ENCODE measurements around the gene NLGN3. TPM values are rescaled to one million over a fixed set of nuclear protein-coding genes. Genes with fewer than 3 reads are reported as not detected.

NLGN3 gene
- total RNA-seq, 2 experiments from 2014 or later, result 0.57 to 1.3 TPM

- intact Hi-C loops (cut with micrococcal nuclease; ENCODE audit: unreplicated experiment), result loop anchor here (2.0 to 5.0 kb wide), 2 partner anchors 129 to 156 kb away; no protein-coding TSS in a partner anchor
- Histone ChIP-seq H3K36me3 (ENCODE audit: insufficient read depth, low read length) (peaks cover 63% of the 10 kb centered on the region), H3K4me2 (ENCODE audit: low read length) (no peak overlapping the region), H3K27ac (ENCODE audit: low read depth, low read length, poor library complexity, severe bottlenecking) (no peak overlapping the region), H3K4me3 (ENCODE audit: low read depth, low read length, poor library complexity, severe bottlenecking) (no peak overlapping the region), H3K4me1 (ENCODE audit: insufficient read depth, low read length, poor library complexity, severe bottlenecking) (no peaks in the 10 kb centered on the region), H3K79me2 (ENCODE audit: insufficient read depth, low read depth, low read length) (no peaks in the 10 kb centered on the region), H3K9me2 (ENCODE audit: insufficient read depth, low read length) (no peaks in the 10 kb centered on the region), H2AFZ (ENCODE audit: low read length) (no peak overlapping the region), H3K9me3 (ENCODE audit: low read length) (no peaks in the 10 kb centered on the region), H4K20me1 (ENCODE audit: insufficient read depth, low read length) (no peaks in the 10 kb centered on the region)
- BruUV-seq (replicated peaks), result no TSS peak
- no peak for DNase-seq (ENCODE audit: low spot score)
- ChIA-PET CTCF (ENCODE audit: unreplicated experiment) (no interaction called here), POLR2A (interaction anchor here (0.5 kb wide), 1 partner anchor 391 kb away, joined by 3 read pairs; no protein-coding TSS in a partner anchor)
- TF ChIP-seq EZH2phosphoT487 (IDR thresholded peaks at IDR 0.05; ENCODE audit: borderline replicate concordance, low read depth, low read length), result no peak
- no peak for TF ChIP-seq CTCF (conservative IDR thresholded peaks at IDR 0.05; ENCODE audit: low read length)
These were observed 16.3 kb upstream of the NLGN3 start for GRCh38 chrX:71128166-71128833.

- TF ChIP-seq EZH2phosphoT487 (IDR thresholded peaks at IDR 0.05; ENCODE audit: borderline replicate concordance, low read depth, low read length) (no peak), CTCF (conservative IDR thresholded peaks at IDR 0.05; ENCODE audit: low read length) (peak; percentile 80)
- H3K4me2 ChIP-seq (ENCODE audit: low read length), result no peak overlapping the region
- no peak overlapping the region for H2AFZ ChIP-seq (ENCODE audit: low read length)
- CTCF ChIA-PET (ENCODE audit: unreplicated experiment), result interaction anchor here (0.9 kb wide), 1 partner anchor 28 kb away, joined by 3 read pairs; no protein-coding TSS in a partner anchor
- no peaks in the 10 kb centered on the region for H4K20me1 ChIP-seq (ENCODE audit: insufficient read depth, low read length)
- peak; percentile 62 for DNase-seq (ENCODE audit: low spot score)
- no TSS peak for BruUV-seq (replicated peaks)
- H3K27ac ChIP-seq (ENCODE audit: low read depth, low read length, poor library complexity, severe bottlenecking), result no peak overlapping the region
- intact Hi-C loops (cut with micrococcal nuclease; ENCODE audit: unreplicated experiment), result loop anchor here (1.0 to 5.0 kb wide), 3 partner anchors 31 to 157 kb away; no protein-coding TSS in a partner anchor
- no peak overlapping the region for H3K4me3 ChIP-seq (ENCODE audit: low read depth, low read length, poor library complexity, severe bottlenecking)
- H3K9me3 ChIP-seq (ENCODE audit: low read length), result no peaks in the 10 kb centered on the region
- no peaks in the 10 kb centered on the region for H3K79me2 ChIP-seq (ENCODE audit: insufficient read depth, low read depth, low read length)
- POLR2A ChIA-PET, result interaction anchor here (0.5 kb wide), 1 partner anchor 390 kb away, joined by 3 read pairs; no protein-coding TSS in a partner anchor
- H3K9me2 ChIP-seq (ENCODE audit: insufficient read depth, low read length), result no peaks in the 10 kb centered on the region
- H3K36me3 ChIP-seq (ENCODE audit: insufficient read depth, low read length), result peaks cover 58% of the 10 kb centered on the region
- no peaks in the 10 kb centered on the region for H3K4me1 ChIP-seq (ENCODE audit: insufficient read depth, low read length, poor library complexity, severe bottlenecking)
These were observed 15.5 kb upstream of the NLGN3 start for GRCh38 chrX:71128915-71129765.
